HepG2 (cell line): Measurements from ENCODE around the gene IMPDH1. TPM values are rescaled to one million over a fixed set of nuclear protein-coding genes. Genes with fewer than 3 reads are reported as not detected.
A peak's percentile ranks its signal among the peaks of the same experiment; 100 is the strongest.

Experiments used
- ATAC-seq: fragments of 200-7000 bp; cut with Tn5 transposase; 3 replicates; pipeline ENCODE4 v1.9.1; 2020; ENCODE audit warnings: mild to moderate bottlenecking, moderate library complexity
- BruUV-seq: library from RNA; stranded (reverse); fragments of 400-500 nt; replicated peaks from 2 replicates; lab custom pipeline; 2021; lab: Mats Ljungman, UMichigan
- CTCF ChIA-PET: fragments of 300-600 bp; formaldehyde crosslinking; extraction: SDS; loops from one replicate; lab custom pipeline; 2021; ENCODE audit warnings: low total read pairs, inconsistent platforms, low intra/inter-chr PET ratio; lab: Yijun Ruan, JAX
- POLR2A ChIA-PET: fragments of 350-600 bp; sonication (Branson Sonifier 250); formaldehyde crosslinking; loops from one replicate; lab custom pipeline; 2020; ENCODE audit warnings: antibody characterized with exemption, inconsistent platforms; lab: Yijun Ruan, JAX
- DNase-seq: peaks from one replicate; pipeline ENCODE4 v3.0.0-alpha.2; 2015; ENCODE audit warnings: low spot score
- FAIRE-seq: peaks from 3 replicates; lab custom pipeline; 2011; peaks lifted over from hg19 to GRCh38; lab: Jason Lieb, UNC
- H2AFZ ChIP-seq: one replicate; pipeline ENCODE4 v1.6.1; 2011; ENCODE audit warnings: low read length, inconsistent platforms
- H3K27ac ChIP-seq: fragments of 300-600 bp; 3 replicates; pipeline ENCODE4 v1.8.0; 2011; ENCODE audit warnings: mixed run types, mild to moderate bottlenecking, mixed read lengths, low read length, inconsistent platforms; ENCODE audit not compliant: insufficient read depth; ENCODE audit errors: extremely low read length
- H3K27me3 ChIP-seq, 2 experiments: fragments of 200-600 bp in 1 of 2; 2 replicates in 1 of 2; 3 replicates in 1 of 2; pipeline versions ENCODE4 v1.6.0 to v1.8.0; 2011; ENCODE audit warnings: low read length in 2 of 2, mild to moderate bottlenecking in 2 of 2, moderate library complexity in 2 of 2, inconsistent platforms in 1 of 2; ENCODE audit not compliant: insufficient read depth in 2 of 2, control insufficient read depth in 1 of 2
- H3K36me3 ChIP-seq, 2 experiments: fragments of 200-600 bp in 1 of 2; replicated peaks in 1 of 2; 2 replicates in 1 of 2; 3 replicates in 1 of 2; pipeline versions ENCODE4 v1.5.1 to v1.8.0; 2011; ENCODE audit warnings: low read length in 2 of 2, inconsistent platforms in 1 of 2; ENCODE audit not compliant: insufficient read depth in 2 of 2, control insufficient read depth in 1 of 2
- H3K4me1 ChIP-seq: 2 replicates; pipeline ENCODE4 v1.5.1; 2012; ENCODE audit warnings: low read length, inconsistent platforms; ENCODE audit not compliant: insufficient read depth
- H3K4me2 ChIP-seq: 2 replicates; pipeline ENCODE4 v1.6.0; 2011; ENCODE audit warnings: low read depth, low read length, inconsistent platforms
- H3K4me3 ChIP-seq, 3 experiments: fragments of 200-600 bp in 1 of 3; sonication (generic), shearing (Covaris generic) in 1 of 3; replicated peaks in 1 of 3; 2 replicates each; pipeline ENCODE4 v1.5.1; 2011 to 2016; ENCODE audit warnings: low read length in 3 of 3, inconsistent platforms in 2 of 3, low read depth in 2 of 3, mild to moderate bottlenecking in 2 of 3, control low read depth in 1 of 3, mixed read lengths in 1 of 3; ENCODE audit not compliant: insufficient read depth in 1 of 3
- H3K79me2 ChIP-seq: one replicate; pipeline ENCODE4 v1.6.1; 2011; ENCODE audit warnings: low read length, inconsistent platforms; ENCODE audit not compliant: insufficient read depth
- H3K9ac ChIP-seq: 2 replicates; pipeline ENCODE4 v1.6.0; 2011; ENCODE audit warnings: mild to moderate bottlenecking, low read depth, low read length, inconsistent platforms; ENCODE audit not compliant: insufficient read depth
- H3K9me3 ChIP-seq: 2 replicates; pipeline ENCODE4 v1.5.1; 2012; ENCODE audit warnings: mild to moderate bottlenecking, low read length
- H4K20me1 ChIP-seq: 2 replicates; pipeline ENCODE4 v1.6.0; 2011; ENCODE audit warnings: inconsistent platforms, mild to moderate bottlenecking, low read length, moderate library complexity; ENCODE audit not compliant: insufficient read depth
- BRD4 ChIP-seq: sonication (generic); formaldehyde crosslinking; IDR thresholded peaks from 2 replicates; pipeline ENCODE4 v1.4.0; 2020; ENCODE audit warnings: missing genetic modification reagents
- FOSL1 ChIP-seq: sonication (generic); formaldehyde crosslinking; IDR thresholded peaks from 2 replicates; pipeline ENCODE4 v1.9.0; 2021; ENCODE audit warnings: missing genetic modification reagents, borderline replicate concordance
- TMF1 ChIP-seq: sonication (generic); formaldehyde crosslinking; IDR thresholded peaks from 2 replicates; pipeline ENCODE4 v1.8.1; 2022; ENCODE audit warnings: low read depth, missing genetic modification reagents
- ZNF337 ChIP-seq: sonication (generic); formaldehyde crosslinking; IDR thresholded peaks from 2 replicates; pipeline ENCODE4 v1.5.1; 2020; ENCODE audit warnings: missing genetic modification reagents, low read depth, mild to moderate bottlenecking, borderline replicate concordance
- ZNF589 ChIP-seq: sonication (generic); formaldehyde crosslinking; conservative IDR thresholded peaks from 2 replicates; pipeline ENCODE4 v1.8.0; 2022; ENCODE audit warnings: mild to moderate bottlenecking, moderate library complexity, missing genetic modification reagents
- ZNF607 ChIP-seq: sonication (generic); formaldehyde crosslinking; IDR thresholded peaks from 2 replicates; pipeline ENCODE4 v1.5.1; 2020; ENCODE audit warnings: missing genetic modification reagents, mild to moderate bottlenecking, borderline replicate concordance
- WGBS: methylation state at CpG from one replicate; pipeline ENCODE4 v1.1.6; 2017; ENCODE audit warnings: low lambda C conversion rate; 5-methylcytosine and 5-hydroxymethylcytosine counted together
- in situ Hi-C: cut with HindIII; loops from 2 replicates; pipeline ENCODE4 v1.10.0; 2017; ENCODE audit warnings: low pct_unique_long_range_greater_than_20kb; ENCODE audit not compliant: extremely low pct_ligation_motif_present
- intact Hi-C: fragments of 100-400 bp; cut with micrococcal nuclease; formaldehyde crosslinking; loops from one replicate; pipeline ENCODE4 v1.10.0; 2022; ENCODE audit not compliant: unreplicated experiment
- polyA plus RNA-seq, 8 experiments: library from polyadenylated mRNA; depleted of rRNA in 3 of 8; stranded (reverse) in 7 of 8; unstranded in 1 of 8; fragments of >200 nt; fragmentation: Illumina TruSeq in 4 of 8; extraction: Trizol in 4 of 8; gene quantifications; 2 replicates each; pipeline versions ENCODE4 v1.2.1 to v1.2.3, GENCODE V29; 2011 to 2016; ENCODE audit warnings: low read depth in 4 of 8, missing spikeins in 1 of 8, mixed read lengths in 1 of 8; ENCODE audit not compliant: insufficient read depth in 1 of 8
- total RNA-seq, 5 experiments: library from RNA; depleted of rRNA; stranded (reverse); fragments of >200 nt; fragmentation: Illumina TruSeq; extraction: Trizol; gene quantifications; 2 replicates each; pipeline ENCODE4 v1.2.3, GENCODE V29; 2016; ENCODE audit warnings: low read depth in 1 of 5
- TF ChIP-seq, protein P1 (sequence below): sonication (generic); formaldehyde crosslinking; IDR thresholded peaks from 2 replicates; pipeline ENCODE4 v1.5.0; 2020; ENCODE audit warnings: missing genetic modification reagents

Gene IMPDH1
- total and polyA plus RNA-seq, 2 of the 13 experiments (the other 11 are each of a cell fraction or from before 2014, with no cell fraction given), result 22.8 to 34.0 TPM

- TF ChIP-seq ZNF589 (CRISPR knock-in tag), result no peak
- no peak for TF ChIP-seq ZNF607 (CRISPR knock-in tag)
Observed at GRCh38 chr7:128347647-128348097, 62.1 kb downstream of the IMPDH1 start (continued).

- 87% methylated on average over 5 of the region's 5 CpGs for WGBS
- H3K79me2 ChIP-seq, result peaks cover 30% of the 10 kb centered on the region
- POLR2A ChIA-PET, result interaction anchor here (0.6 to 1.1 kb wide), 5 partner anchors 47 to 339 kb away, joined by 3 to 4 read pairs (median 4); no protein-coding TSS in a partner anchor
Observed at GRCh38 chr7:128344431-128344774, 65.4 kb downstream of the IMPDH1 start.

More at GRCh38 chr7:128344431-128344774, 65.4 kb downstream of the IMPDH1 start:
- ATAC-seq (no peak), DNase-seq (no peak), FAIRE-seq (no peak)
- Histone ChIP-seq H2AFZ (peak overlapping the region; percentile 98), H3K4me2 (peak overlapping the region; percentile 80; the same call in 1 of the 2 replicates), H3K27me3 (peaks cover 0 to 4% of the 10 kb centered on the region in 2 experiments; a peak in 1 of 5 replicates), H3K4me1 (peaks cover 19% of the 10 kb centered on the region), H3K4me3 (no peak overlapping the region), H3K36me3 (peaks cover 3 to 4% of the 10 kb centered on the region in 2 experiments; a peak in 2 of 5 replicates), H3K9me3 (no peaks in the 10 kb centered on the region), H3K9ac (no peak overlapping the region), H4K20me1 (peaks cover 2% of the 10 kb centered on the region; the same call in 1 of the 2 replicates), H3K27ac (no peak overlapping the region)
- intact Hi-C loops (no loop called here), in situ Hi-C loops (no loop called here)
- CTCF ChIA-PET, result no interaction called here
- BruUV-seq, result no TSS peak
- no peak for TF ChIP-seq BRD4
- TF ChIP-seq ZNF337, result no peak
- TF ChIP-seq FOSL1 (CRISPR knock-in tag), result no peak
- TF ChIP-seq TMF1 (CRISPR knock-in tag), result no peak
- TF ChIP-seq, protein P1, sequence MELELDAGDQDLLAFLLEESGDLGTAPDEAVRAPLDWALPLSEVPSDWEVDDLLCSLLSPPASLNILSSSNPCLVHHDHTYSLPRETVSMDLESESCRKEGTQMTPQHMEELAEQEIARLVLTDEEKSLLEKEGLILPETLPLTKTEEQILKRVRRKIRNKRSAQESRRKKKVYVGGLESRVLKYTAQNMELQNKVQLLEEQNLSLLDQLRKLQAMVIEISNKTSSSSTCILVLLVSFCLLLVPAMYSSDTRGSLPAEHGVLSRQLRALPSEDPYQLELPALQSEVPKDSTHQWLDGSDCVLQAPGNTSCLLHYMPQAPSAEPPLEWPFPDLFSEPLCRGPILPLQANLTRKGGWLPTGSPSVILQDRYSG (CRISPR knock-in tag), result no peak
